Right atrium auricular region (tissue), 2 donors: ENCODE data around the gene DFFA. TPM values are rescaled to one million over a fixed set of nuclear protein-coding genes. Genes with fewer than 3 reads are reported as not detected.
"Not testable (repeated sequence)": the region's sequence is repeated elsewhere in the genome, so short reads cannot be mapped to it uniquely, and the experiment has no call there.

Source experiments
- DNase-seq: peaks from one replicate; pipeline ENCODE4 v3.0.0-alpha.2; 2019; ENCODE audit warnings: low spot score
- H3K27ac ChIP-seq, 2 donors: fragments of 200-600 bp; sonication (generic); 1 replicate in 1 of 2; 2 replicates in 1 of 2; pipeline ENCODE4 v1.5.1; 2016 to 2019
- H3K27me3 ChIP-seq, 2 donors: fragments of 200-600 bp; sonication (generic); one replicate each; pipeline versions ENCODE4 v1.5.1 to v1.6.0; 2017 to 2019
- H3K36me3 ChIP-seq: fragments of 200-600 bp; sonication (generic); one replicate; pipeline ENCODE4 v1.5.1; 2016
- H3K4me1 ChIP-seq, 2 donors: fragments of 200-600 bp; sonication (generic); one replicate each; pipeline versions ENCODE4 v1.5.1 to v1.6.0; 2017 to 2019
- H3K4me3 ChIP-seq, 2 donors: fragments of 200-600 bp; sonication (generic); 1 replicate in 1 of 2; 2 replicates in 1 of 2; pipeline ENCODE4 v1.5.1; 2017 to 2019; ENCODE audit warnings: mild to moderate bottlenecking in 1 of 2, moderate library complexity in 1 of 2
- H3K9me3 ChIP-seq, 2 donors: fragments of 200-600 bp; sonication (generic); one replicate each; pipeline ENCODE4 v1.5.1; 2019
- total RNA-seq, 2 donors: library from RNA; depleted of rRNA; stranded (reverse); fragments of >200 nt; gene quantifications; one replicate each; pipeline ENCODE4 v1.1.0, GENCODE V29; 2016
- TF ChIP-seq, protein P1 (sequence below), 2 donors: fragments of 200-600 bp; sonication (generic); IDR thresholded peaks; one replicate each; pipeline ENCODE4 v1.5.1; 2019; ENCODE audit warnings: antibody characterized with exemption in 2 of 2

Gene DFFA
- total RNA-seq, 2 donors from 2014 or later, result 17.6 to 19.0 TPM

GRCh38 chr1:10470043-10470442 lies 2.3 kb downstream of the DFFA start:
- Histone ChIP-seq H3K4me1 (peaks cover 0 to 15% of the 10 kb centered on the region in 2 donors), H3K9me3 (no peaks in the 10 kb centered on the region), H3K36me3 (peaks cover 41% of the 10 kb centered on the region), H3K4me3 (no peak overlapping the region), H3K27me3 (no peaks in the 10 kb centered on the region), H3K27ac (no peak overlapping the region)
- TF ChIP-seq, protein P1, sequence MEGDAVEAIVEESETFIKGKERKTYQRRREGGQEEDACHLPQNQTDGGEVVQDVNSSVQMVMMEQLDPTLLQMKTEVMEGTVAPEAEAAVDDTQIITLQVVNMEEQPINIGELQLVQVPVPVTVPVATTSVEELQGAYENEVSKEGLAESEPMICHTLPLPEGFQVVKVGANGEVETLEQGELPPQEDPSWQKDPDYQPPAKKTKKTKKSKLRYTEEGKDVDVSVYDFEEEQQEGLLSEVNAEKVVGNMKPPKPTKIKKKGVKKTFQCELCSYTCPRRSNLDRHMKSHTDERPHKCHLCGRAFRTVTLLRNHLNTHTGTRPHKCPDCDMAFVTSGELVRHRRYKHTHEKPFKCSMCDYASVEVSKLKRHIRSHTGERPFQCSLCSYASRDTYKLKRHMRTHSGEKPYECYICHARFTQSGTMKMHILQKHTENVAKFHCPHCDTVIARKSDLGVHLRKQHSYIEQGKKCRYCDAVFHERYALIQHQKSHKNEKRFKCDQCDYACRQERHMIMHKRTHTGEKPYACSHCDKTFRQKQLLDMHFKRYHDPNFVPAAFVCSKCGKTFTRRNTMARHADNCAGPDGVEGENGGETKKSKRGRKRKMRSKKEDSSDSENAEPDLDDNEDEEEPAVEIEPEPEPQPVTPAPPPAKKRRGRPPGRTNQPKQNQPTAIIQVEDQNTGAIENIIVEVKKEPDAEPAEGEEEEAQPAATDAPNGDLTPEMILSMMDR (IDR thresholded peaks at IDR 0.05), result no peak
- DNase-seq, result no peak

DNA sequence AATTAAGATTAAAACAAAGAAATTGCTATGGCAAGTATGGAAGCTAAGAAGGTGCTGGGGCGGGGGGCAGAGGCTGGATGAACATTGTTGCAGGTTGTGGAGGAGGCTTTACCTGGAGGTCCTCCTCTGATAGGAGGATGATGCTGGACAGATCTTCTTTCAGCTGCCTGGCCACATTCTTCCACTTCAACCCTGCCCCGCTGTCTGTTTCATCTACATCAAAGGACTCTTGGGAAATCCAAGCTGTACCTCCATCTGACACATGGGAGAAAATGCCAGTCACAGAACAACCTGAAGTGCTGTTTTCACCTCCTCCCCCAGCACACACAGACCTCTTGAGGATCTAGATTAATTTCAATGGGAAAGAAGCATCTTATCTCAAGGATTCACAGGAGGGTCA lies 5.3 kb downstream of the DFFA start:
- H3K27ac ChIP-seq, result no peak overlapping the region
- TF ChIP-seq, protein P1 (IDR thresholded peaks at IDR 0.05), result no peak
- DNase-seq, result no peak
- H3K9me3 ChIP-seq, result no peaks in the 10 kb centered on the region
- no peaks in the 10 kb centered on the region for H3K27me3 ChIP-seq
- no peak overlapping the region for H3K4me3 ChIP-seq
- H3K36me3 ChIP-seq, result peaks cover 68% of the 10 kb centered on the region
- peaks cover 0 to 10% of the 10 kb centered on the region in 2 donors for H3K4me1 ChIP-seq

DNA sequence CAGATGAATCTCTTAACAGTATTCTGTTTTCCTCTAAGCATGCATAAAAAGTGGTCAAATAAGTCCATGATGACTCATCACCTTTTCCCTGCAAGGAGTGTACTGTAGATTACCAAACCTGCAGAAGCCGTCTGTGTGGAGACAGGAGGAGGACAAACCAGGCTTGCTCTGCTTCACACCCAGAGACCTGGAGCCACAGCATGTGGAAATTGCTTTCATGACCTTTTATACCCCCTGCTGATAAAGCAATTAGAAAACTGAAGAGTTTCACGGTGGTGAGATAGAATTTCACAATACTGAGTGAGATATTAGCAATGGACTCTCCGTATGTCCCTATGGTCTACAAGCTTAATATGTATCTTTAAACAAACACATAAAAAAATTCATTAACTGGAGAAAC lies 13.1 kb downstream of the DFFA start:
- Histone ChIP-seq H3K36me3 (peaks cover 31% of the 10 kb centered on the region), H3K27me3 (no peaks in the 10 kb centered on the region), H3K27ac (no peak overlapping the region), H3K9me3 (no peaks in the 10 kb centered on the region), H3K4me3 (no peak overlapping the region), H3K4me1 (no peaks in the 10 kb centered on the region)
- TF ChIP-seq, protein P1 (IDR thresholded peaks at IDR 0.05), result no peak
- DNase-seq, result no peak

DNA sequence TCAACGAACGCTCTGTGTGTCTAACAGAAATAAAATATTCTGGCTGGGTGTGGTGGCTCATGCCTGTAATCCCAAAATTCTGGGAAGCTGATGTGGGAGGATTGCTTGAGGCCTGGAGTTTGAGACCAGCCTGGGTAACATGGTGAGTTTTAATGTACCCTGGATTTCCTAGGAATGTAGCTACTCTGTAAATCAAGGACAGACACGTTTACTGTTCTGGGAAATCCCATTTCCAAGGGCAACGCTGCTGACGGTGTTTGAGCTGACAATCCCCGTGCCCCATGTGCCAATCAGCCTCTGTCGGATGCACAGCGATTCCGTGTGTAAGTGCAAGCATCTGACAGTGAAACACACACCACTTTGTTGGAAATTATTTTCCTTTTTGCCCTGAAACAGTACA lies 14.5 kb downstream of the DFFA start:
- Histone ChIP-seq H3K4me3 (no peak overlapping the region), H3K9me3 (no peaks in the 10 kb centered on the region), H3K27me3 (no peaks in the 10 kb centered on the region), H3K4me1 (no peaks in the 10 kb centered on the region), H3K27ac (no peak overlapping the region), H3K36me3 (peaks cover 18% of the 10 kb centered on the region)
- no peak for DNase-seq
- TF ChIP-seq, protein P1 (IDR thresholded peaks at IDR 0.05), result no peak

GRCh38 chr1:10457462-10457861 lies 14.9 kb downstream of the DFFA start:
- not testable (repeated sequence) for H3K27ac ChIP-seq, H3K27me3 ChIP-seq, H3K4me1 ChIP-seq, H3K4me3 ChIP-seq, DNase-seq, H3K9me3 ChIP-seq
- H3K36me3 ChIP-seq, result peaks cover 14% of the 10 kb centered on the region

GRCh38 chr1:10456661-10457060 lies 15.7 kb downstream of the DFFA start:
- H3K27ac ChIP-seq, result no peak overlapping the region
- no peak overlapping the region for H3K4me3 ChIP-seq
- no peaks in the 10 kb centered on the region for H3K9me3 ChIP-seq
- TF ChIP-seq, protein P1 (IDR thresholded peaks at IDR 0.05), result no peak
- H3K4me1 ChIP-seq, result no peaks in the 10 kb centered on the region
- H3K36me3 ChIP-seq, result peaks cover 9% of the 10 kb centered on the region
- no peak for DNase-seq
- H3K27me3 ChIP-seq, result no peaks in the 10 kb centered on the region
